Measurements from ENCODE around the gene PTCH2. TPM values are rescaled to one million over a fixed set of nuclear protein-coding genes. Genes with fewer than 3 reads are reported as not detected.

The PTCH2 gene
- total RNA-seq, 2 donors from 2014 or later, result 0.32 to 31.9 TPM

- WGBS, result under 1% methylated on average over 59 of the region's 65 CpGs
These were observed 67.7 kb downstream of the PTCH2 start, which contains the start of gene RPS8 for GRCh38 chr1:44775078-44775929. Gene RPS8, plus strand, starts transcription at chr1:44775540. Its CDS starts 57 bp downstream, at chr1:44775597.

More at GRCh38 chr1:44775078-44775929, 67.7 kb downstream of the PTCH2 start, which contains the start of gene RPS8:
- Histone ChIP-seq H3K36me3 (peaks cover 4 to 5% of the 10 kb centered on the region in 2 donors), H3K4me3 (peak within 1 kb of the TSS; percentile 72 to 80), H3K27ac (peak within 1 kb of the TSS; percentile 92 to 94), H3K9me3 (no peaks in the 10 kb centered on the region), H3K27me3 (replicated peaks; ENCODE audit: insufficient read depth) (no peaks in the 10 kb centered on the region), H3K4me1 (replicated peaks) (peaks cover 5% of the 10 kb centered on the region)
- TF ChIP-seq CTCF (IDR thresholded peaks at IDR 0.05) (peak in 3 of 4 experiments; percentile 9 to 35 (median 10)), POLR2A (IDR thresholded peaks at IDR 0.05) (peak; percentile 85), POLR2AphosphoS5 (IDR thresholded peaks at IDR 0.05) (peak; percentile 99)
- intact Hi-C loops (cut with DNase I), result loop anchor here (5.0 to 10.0 kb wide), 2 partner anchors 237 to 529 kb away; partner anchors contain the start of genes HECTD3 and UROD
- peak; percentile 92 for DNase-seq (ENCODE audit: low spot score)

Small RNAs within 50 kb of the gene (small RNA-seq; reads per million reads assigned to genes)
- gene AL136380.1, result 0 reads per million in 2 donors
- 731 to 1,103 reads per million in 2 donors for gene SNORD38A
- gene SNORD38B, result 0 reads per million in 2 donors
- 886 to 1,580 reads per million in 2 donors for gene SNORD46
- gene SNORD55, result 0 reads per million in 2 donors

Other genes starting within 250 kb of the PTCH2 start
- 1 to 10 TPM; 2.7 to 6.9 TPM for gene TMEM53, start 168.8 kb downstream of the PTCH2 start, total RNA-seq
- gene ARMH1, start 168.5 kb downstream of the PTCH2 start, total RNA-seq, result 1 to 10 TPM; 1.0 to 3.6 TPM
- gene RNU5D-1, start 112.1 kb downstream of the PTCH2 start, total RNA-seq, result not detected
- 10 to 100 TPM in 1 of 2 donors, 1 to 10 TPM in 1; 3.5 to 13.2 TPM for gene KIF2C, start 103.4 kb downstream of the PTCH2 start, total RNA-seq
- gene RPS8, start 67.7 kb downstream of the PTCH2 start, total RNA-seq, result 1,000 to 10,000 TPM; 1,669 to 3,439 TPM
- gene BEST4, start 55.1 kb downstream of the PTCH2 start, total RNA-seq, result not detected
- gene PLK3, start 42.9 kb downstream of the PTCH2 start, total RNA-seq, result 10 to 100 TPM in 1 of 2 donors, 1 to 10 TPM in 1; 5.2 to 15.5 TPM
- gene DYNLT4, start 35.9 kb downstream of the PTCH2 start, total RNA-seq, result 1 to 10 TPM in 1 of 2 donors, not detected in 1; 4.0 TPM
- 10 to 100 TPM in 1 of 2 donors, under 1 TPM in 1; 0.50 to 10.5 TPM for gene BTBD19, start 34.7 kb downstream of the PTCH2 start, total RNA-seq
- gene EIF2B3, start 143.3 kb upstream of the PTCH2 start, total RNA-seq, result 10 to 100 TPM; 17.5 to 19.3 TPM
- 10 to 100 TPM; 26.4 to 60.4 TPM for gene HECTD3, start 168.1 kb upstream of the PTCH2 start, total RNA-seq
- 100 to 1,000 TPM in 1 of 2 donors, 10 to 100 TPM in 1; 57.7 to 152 TPM for gene UROD, start 169.0 kb upstream of the PTCH2 start, total RNA-seq

Measured in prostate gland (tissue), 2 donors.